CD4-positive, alpha-beta T cell treated with Interleukin-17A for 4 hours (primary cell): Measurements from ENCODE around the gene TSSK2.
A peak's percentile ranks its signal among the peaks of the same experiment; 100 is the strongest.
"Not testable (repeated sequence)": the region's sequence is repeated elsewhere in the genome, so short reads cannot be mapped to it uniquely, and the experiment has no call there.

Experiments
- DNase-seq: peaks from one replicate; pipeline ENCODE4 v3.0.0-alpha.2; 2020; ENCODE audit warnings: mixed read lengths

Gene TSSK2

DNA sequence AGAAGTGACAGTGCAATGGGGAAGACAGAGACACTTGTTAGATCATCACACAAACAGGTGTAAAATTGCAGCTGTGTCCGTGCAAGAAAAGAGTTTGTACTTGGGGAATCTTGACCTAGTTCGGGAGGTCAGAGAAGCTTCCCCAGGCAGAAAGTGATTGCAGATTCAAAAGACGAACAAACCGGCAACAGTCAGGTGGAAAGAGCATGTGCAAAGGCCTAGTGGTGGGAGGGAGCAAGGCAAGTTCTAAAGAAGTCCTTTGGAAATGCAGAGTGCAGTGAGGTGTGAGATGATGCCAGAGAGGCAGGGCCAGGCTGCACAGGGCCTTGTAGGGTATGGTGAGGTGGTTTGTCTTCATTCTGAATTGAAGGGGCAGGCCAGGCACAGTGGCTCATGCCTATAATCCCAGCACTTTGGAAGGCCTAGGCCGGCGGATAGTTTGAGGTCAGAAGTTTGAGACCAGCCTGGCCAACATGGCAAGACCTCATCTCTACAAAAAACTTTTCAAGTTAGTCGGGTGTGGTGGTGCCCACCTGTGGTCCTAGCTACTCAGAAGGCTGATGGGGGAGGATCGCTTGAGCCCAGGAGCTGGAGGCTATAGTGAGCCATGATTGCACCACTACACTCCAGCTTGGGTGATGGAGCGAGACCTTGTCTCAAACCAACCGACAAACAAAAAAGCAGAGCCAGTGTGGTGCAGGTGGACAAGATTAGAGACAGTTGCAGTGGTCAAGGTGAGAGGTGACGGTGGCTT lies 15.3 kb downstream of the TSSK2 start:
- no peak for DNase-seq

DNA sequence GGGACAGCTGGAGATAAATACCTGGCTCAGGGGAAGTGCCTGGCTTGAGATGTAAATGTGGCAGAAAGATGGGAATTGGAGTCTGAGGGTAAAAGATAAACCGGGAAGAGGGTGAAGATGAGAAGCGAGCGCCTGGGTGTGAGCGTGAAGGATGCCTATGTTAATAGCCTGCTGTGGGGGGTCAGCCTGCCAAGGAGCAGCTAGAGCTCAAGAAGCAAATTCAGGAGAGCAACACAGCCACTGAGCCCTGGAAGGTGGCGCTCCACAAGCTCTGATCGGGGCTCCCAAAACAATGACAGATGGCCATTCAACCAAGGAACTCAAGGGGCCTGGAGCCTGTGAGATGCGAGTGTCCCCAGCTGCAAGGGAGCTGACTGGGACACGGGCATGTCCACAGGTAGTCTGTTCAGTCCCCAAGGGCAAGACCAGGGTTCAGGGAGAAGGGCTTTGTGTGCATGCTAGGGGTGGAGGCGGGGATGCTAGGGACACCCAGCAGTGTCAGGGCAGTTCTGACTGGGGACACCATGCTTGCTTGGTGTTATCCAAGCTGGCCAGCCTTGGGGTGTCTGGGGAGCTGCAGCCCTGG lies 16.2 kb downstream of the TSSK2 start:
- DNase-seq = no peak

DNA sequence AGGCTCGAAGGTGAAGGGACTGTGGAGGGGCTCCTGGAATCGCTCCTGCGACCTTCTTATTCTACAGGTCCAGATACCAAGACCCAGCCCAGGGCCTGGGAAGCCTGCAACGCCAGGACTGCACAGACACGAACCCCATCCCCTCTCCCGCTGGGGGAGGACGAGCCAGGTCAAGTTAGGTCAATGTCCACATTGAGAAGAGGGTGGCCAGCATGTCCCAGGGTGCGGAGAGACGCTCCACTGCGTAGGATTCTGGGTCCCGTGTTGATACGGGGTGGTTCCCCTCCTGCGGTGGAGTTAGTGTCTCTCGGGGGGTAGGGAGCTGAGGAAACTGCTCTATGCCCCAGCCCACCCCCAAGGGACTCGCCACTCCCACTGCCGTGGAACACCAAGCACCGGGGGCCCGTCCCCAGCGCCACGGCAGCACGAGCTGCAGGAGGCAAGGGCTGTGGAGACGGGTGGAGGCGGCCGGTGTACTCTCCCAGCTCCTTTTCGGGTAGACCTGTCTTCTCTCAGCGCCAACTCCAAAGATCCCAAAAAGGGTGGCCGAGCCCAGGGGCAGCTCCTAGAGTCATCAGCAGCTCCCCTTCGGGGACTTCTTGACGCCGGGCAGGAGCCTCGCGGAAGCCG lies 17.4 kb downstream of the TSSK2 start:
- DNase-seq = no peak

GRCh38 chr22:19149047-19149883 lies 18.2 kb downstream of the TSSK2 start:
- peak; percentile 47 for DNase-seq

- no peak for DNase-seq
These were observed 18.9 kb downstream of the TSSK2 start, which contains the start of gene GSC2 for GRCh38 chr22:19149991-19150390. Gene GSC2 (minus strand): TSS chr22:19150292. CDS start chr22:19150283, 9 bp downstream.

DNA sequence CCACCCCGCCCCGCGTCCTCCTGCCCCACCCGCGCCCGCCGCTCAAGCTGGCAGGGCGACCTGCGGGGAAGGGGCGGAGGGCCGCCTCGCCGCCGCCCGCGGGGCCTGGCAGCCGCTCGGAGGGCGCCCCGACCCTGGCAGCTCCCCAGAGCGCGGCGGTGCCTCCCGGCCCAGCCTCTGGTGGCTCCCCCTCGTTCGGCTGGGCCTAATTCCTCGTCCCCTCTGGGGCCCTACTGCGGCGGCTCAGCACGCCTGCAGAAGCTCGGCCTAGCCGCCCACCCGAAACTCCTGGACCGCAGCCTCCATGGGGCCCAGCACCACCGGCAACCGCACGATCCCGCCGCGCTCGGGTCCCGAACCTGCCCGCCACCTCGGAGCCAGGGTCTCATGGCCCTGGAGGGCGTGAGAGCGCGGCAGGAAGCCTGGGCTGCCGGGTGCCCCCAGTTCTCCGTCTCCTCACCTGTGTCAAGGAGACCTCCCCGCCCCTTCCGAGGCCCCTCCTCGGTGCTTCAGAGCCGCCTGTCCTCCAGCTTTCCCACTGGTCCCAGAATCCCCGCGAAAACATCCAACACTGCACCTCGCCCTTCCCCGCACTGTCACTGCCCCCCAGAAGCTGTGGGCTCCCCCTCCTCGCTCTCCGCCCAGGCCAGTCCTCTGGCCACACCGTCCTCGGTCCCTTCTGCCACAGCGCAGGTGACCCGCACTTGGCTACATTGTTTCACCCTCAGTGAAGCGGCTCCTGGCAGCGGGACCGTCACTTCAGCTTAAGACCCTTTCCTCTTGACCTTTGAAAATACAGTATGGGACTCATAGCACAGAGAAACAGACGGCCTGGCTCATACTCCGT lies 19.6 kb downstream of the TSSK2 start:
- DNase-seq = no peak

DNA sequence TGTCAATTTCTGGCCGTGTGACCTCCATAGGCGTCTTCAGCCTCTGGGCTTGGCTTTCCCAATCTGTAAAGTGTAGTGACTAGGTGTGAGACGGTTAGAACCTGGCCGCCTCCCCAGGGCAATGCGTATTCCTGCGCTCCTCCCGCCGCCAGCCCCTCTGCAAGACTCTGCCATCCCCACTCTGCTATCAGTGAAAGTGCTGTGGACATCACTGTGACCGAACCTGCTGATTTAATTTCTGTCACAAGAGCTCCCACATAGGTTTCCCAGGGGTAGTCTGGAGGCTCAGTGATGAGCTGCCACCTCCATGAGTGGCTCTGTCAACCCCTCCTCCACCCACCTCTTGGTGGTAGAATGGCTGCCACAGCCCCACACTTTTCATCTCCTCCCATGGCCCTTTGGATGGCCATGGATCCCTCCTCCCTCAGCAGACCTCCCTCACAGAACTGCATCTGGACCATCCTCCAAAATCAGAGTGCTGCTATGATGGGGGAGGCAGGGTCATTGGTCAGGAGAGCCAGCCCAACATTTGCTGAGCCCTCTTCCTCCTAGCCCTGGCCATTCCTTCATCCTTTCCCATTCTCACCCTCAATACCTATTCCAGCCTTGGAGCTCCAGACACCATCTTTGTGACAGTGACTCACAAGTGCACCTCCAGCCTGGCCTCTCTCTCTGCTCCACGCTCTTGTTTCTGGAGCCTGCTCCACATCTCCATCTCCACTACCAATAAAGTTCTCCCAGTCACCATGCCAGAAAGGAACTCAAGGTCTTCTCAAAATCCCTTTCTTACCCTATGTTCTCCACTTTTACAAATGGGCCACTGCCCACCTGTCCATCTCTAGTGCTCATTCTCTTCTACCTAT lies 20.5 kb downstream of the TSSK2 start:
- no peak for DNase-seq

- no peak for DNase-seq
These were observed 22.1 kb downstream of the TSSK2 start for GRCh38 chr22:19152942-19153883.

- DNase-seq = not testable (repeated sequence)
These were observed 25.0 kb downstream of the TSSK2 start for GRCh38 chr22:19156109-19156508.

DNA sequence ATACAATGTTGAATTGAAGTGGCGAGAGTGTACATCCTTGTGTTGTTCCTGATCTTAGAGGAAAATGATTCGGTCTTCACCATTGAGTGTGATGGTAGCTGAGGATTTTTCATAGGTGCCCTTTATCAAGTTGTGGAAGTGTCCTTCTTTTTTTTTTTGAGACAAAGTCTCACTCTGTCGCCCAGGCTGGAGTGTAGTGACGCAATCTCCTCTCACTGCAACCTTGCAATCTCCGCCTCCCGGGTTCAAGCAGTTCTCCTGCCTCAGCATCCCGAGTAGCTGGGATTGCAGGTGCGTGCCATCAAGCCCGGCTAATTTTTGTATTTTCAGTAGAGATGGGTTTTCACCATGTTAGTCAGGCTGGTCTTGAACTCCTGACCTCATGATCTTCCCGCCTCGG lies 27.5 kb downstream of the TSSK2 start:
- not testable (repeated sequence) for DNase-seq

GRCh38 chr22:19164425-19164824 lies 33.3 kb downstream of the TSSK2 start:
- no peak for DNase-seq

DNA sequence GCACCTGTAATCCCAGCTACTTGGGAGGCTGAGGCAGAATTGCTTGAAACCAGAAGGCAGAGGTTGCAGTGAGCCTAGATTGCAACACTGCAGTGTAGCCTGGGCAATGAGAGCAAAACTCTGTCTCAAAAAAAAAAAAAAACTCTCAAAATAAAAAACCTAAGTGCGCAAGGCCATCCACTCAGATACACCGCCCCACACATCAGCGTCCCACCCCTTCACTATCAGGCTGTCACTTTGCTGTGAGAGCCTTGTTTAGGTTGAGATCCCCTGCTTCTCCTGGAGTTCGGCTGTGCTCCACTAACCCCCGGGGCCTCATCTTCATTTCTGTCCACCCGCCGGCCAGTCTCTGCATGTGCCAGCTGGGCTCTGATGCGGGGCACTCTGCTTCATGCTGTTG lies 35.3 kb downstream of the TSSK2 start:
- no peak for DNase-seq

DNA sequence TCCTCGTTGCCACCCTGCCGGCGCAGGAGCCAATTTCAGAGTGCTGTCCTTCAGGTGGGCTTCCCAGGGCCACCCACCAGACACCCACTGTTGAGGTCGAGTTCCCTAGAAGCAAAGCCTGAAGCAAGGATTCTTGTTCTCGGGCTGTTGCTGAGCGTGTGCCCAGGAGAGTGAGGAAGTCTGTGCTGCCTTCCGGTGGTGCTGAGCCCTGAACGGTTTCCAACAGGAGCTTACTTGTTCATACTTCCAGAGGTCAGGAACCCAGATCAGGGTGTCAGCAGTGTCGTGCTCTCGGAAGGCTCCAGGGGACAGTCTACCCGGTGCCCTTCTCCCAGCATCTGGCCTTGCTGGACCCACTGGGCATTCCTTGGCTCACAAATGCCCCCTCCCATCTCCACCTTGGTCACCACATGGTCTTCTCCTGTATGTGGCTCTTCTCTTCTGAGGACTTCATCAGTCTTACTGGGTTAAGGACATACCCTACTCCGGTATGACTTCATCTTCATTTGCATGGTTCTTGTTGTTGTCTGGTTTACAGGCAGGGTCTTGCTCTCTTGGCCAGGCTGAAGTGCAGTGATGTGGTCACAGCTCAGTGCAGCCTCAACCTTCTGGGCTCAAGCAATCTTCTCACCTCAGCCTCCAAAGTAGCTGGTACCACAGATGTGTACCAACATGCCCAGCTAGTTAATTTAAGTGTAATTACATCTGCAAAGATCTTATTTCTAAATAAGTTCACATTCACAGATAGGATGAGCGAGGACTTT lies 36.2 kb downstream of the TSSK2 start:
- no peak for DNase-seq

DNA sequence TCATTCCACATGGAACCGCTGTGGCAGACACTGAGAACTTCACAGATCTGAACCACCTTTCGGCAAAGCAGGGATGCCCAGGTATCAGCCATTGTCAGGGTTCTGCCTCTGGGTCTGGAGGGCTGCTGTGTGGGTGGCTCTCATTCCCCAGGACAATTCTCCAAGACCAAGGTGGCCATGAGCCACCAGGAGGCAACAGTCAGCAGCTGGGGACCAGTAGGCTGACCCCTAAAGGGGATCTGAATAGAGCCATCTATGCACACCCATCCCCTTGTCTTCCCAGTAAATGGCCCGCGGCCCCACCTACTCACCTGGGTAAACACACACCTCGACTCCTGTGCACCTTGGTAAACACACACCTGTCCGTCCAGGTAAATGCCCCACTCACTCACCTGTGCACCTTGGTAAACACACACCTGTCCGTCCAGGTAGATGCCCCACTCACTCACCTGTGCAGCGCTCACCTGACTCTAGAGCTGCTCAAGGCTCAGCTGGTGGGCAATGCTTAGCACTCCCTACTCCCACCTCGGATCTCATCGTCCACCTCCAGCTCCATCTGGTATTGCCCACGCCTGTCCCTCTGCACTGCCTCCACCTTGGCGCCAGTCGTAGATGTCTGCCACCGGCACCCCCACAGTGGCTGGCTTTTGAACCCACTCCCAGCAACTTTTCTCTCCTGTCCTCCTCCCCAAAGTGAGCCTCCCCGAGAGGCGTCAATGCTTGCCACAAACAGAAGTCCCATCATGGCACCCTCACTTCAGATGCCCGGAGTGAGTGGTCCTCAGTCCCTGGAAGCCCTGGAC lies 37.2 kb downstream of the TSSK2 start:
- DNase-seq = no peak

- DNase-seq = no peak
These were observed 38.2 kb downstream of the TSSK2 start for GRCh38 chr22:19169002-19169946.

DNA sequence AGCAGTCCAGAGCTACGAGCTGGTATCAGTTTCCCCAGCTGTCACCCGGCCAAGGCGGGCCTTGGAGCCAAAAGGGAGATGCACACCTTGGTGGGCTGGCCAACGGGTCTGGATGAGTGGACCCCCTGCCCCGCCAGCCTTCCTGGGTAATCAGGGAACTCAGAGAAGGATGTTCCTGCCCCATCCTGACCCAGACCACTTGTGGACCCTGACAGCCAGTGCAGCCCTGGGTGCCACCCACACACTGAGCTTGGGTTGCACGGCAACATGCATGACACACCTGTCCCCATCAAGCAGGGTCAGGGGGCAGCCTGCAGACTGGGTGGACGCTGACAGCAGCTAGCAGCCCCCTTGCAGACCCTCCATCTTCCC lies 38.8 kb downstream of the TSSK2 start:
- no peak for DNase-seq
